Measurements from ENCODE around the gene AUTS2. TPM values are rescaled to one million over a fixed set of nuclear protein-coding genes. Genes with fewer than 3 reads are reported as not detected.

The AUTS2 gene
- total and polyA plus RNA-seq, 2 experiments from 2014 or later, result 32.0 to 91.0 TPM

GRCh38 chr7:69591805-69592204 lies 6.5 kb upstream of the AUTS2 start:
- TF ChIP-seq JUNB (IDR thresholded peaks at IDR 0.05; ENCODE audit: unreplicated experiment), result no peak
- TF ChIP-seq EZH2 (IDR thresholded peaks at IDR 0.05; ENCODE audit: low read depth, unreplicated experiment), result no peak
- no peak for TF ChIP-seq ZNF331 (CRISPR knock-in tag; IDR thresholded peaks at IDR 0.05; ENCODE audit: low read depth)
- no peak for TF ChIP-seq POLR2AphosphoS5 (IDR thresholded peaks at IDR 0.05; ENCODE audit: low read depth)
- TF ChIP-seq REST (IDR thresholded peaks at IDR 0.05; ENCODE audit: unreplicated experiment), result no peak
- TF ChIP-seq, protein P1, sequence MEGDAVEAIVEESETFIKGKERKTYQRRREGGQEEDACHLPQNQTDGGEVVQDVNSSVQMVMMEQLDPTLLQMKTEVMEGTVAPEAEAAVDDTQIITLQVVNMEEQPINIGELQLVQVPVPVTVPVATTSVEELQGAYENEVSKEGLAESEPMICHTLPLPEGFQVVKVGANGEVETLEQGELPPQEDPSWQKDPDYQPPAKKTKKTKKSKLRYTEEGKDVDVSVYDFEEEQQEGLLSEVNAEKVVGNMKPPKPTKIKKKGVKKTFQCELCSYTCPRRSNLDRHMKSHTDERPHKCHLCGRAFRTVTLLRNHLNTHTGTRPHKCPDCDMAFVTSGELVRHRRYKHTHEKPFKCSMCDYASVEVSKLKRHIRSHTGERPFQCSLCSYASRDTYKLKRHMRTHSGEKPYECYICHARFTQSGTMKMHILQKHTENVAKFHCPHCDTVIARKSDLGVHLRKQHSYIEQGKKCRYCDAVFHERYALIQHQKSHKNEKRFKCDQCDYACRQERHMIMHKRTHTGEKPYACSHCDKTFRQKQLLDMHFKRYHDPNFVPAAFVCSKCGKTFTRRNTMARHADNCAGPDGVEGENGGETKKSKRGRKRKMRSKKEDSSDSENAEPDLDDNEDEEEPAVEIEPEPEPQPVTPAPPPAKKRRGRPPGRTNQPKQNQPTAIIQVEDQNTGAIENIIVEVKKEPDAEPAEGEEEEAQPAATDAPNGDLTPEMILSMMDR (conservative IDR thresholded peaks at IDR 0.05; ENCODE audit: low read depth in 2 of 2), result no peak
- TF ChIP-seq NANOG (IDR thresholded peaks at IDR 0.05; ENCODE audit: borderline replicate concordance), result no peak
- no peak for TF ChIP-seq STAT1 (IDR thresholded peaks at IDR 0.05; ENCODE audit: unreplicated experiment)
- no peak for TF ChIP-seq CREB1 (CRISPR knock-in tag; IDR thresholded peaks at IDR 0.05; ENCODE audit: low read depth)
- TF ChIP-seq, protein P2, sequence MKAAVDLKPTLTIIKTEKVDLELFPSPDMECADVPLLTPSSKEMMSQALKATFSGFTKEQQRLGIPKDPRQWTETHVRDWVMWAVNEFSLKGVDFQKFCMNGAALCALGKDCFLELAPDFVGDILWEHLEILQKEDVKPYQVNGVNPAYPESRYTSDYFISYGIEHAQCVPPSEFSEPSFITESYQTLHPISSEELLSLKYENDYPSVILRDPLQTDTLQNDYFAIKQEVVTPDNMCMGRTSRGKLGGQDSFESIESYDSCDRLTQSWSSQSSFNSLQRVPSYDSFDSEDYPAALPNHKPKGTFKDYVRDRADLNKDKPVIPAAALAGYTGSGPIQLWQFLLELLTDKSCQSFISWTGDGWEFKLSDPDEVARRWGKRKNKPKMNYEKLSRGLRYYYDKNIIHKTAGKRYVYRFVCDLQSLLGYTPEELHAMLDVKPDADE (IDR thresholded peaks at IDR 0.05), result no peak
- no peak for TF ChIP-seq EZH2phosphoT487 (IDR thresholded peaks at IDR 0.05; ENCODE audit: unreplicated experiment)
- no peak for TF ChIP-seq ZNF462 (CRISPR knock-in tag; IDR thresholded peaks at IDR 0.05)
- no peak overlapping the region for H3K27ac Mint-ChIP-seq
- no peak; the same call in 2 of the 3 replicates for ATAC-seq
- no peaks in the 10 kb centered on the region; the same call in none of the 2 replicates for H4K20me1 ChIP-seq (replicated peaks; ENCODE audit: insufficient read depth)
- H3K4me3 Mint-ChIP-seq, result no peak overlapping the region
- no peaks in the 10 kb centered on the region; the same call in 1 of the 2 replicates for H3K4me1 ChIP-seq (ENCODE audit: insufficient read depth)
- peaks cover 40% of the 10 kb centered on the region for H3K27me3 ChIP-seq (ENCODE audit: insufficient read depth)
- no peak overlapping the region for H3K27ac ChIP-seq (ENCODE audit: low read depth)
- no peak for DNase-seq (ENCODE audit: low spot score)
- H3K4me3 ChIP-seq, result no peak overlapping the region
- H3K4me1 Mint-ChIP-seq, result 0 out of 3 replicates have a peak, but pooled peaks cover 2% of the 10 kb centered on the region
- H3K4me2 ChIP-seq, result no peak overlapping the region
- H3K9me2 ChIP-seq (ENCODE audit: insufficient read depth), result no peaks in the 10 kb centered on the region
- H3K36me3 ChIP-seq (ENCODE audit: insufficient read depth), result no peaks in the 10 kb centered on the region
- H3K27me3 Mint-ChIP-seq (ENCODE audit: insufficient read depth, low read depth, poor library complexity), result peaks cover 25% of the 10 kb centered on the region
- peaks cover 1% of the 10 kb centered on the region; the same call in 1 of the 2 replicates for H3F3A ChIP-seq (replicated peaks; ENCODE audit: low read depth)
- H3K36me3 Mint-ChIP-seq (ENCODE audit: low read depth), result peaks cover 6% of the 10 kb centered on the region; the same call in 1 of the 3 replicates
- H3K79me2 ChIP-seq (replicated peaks; ENCODE audit: insufficient read depth), result no peaks in the 10 kb centered on the region
- H3K9me3 Mint-ChIP-seq, result peaks cover 10% of the 10 kb centered on the region
- no peak overlapping the region for H2AFZ ChIP-seq

All from GM23338 (cell line).